ENCODE measurements around the gene MTERF4. TPM values are rescaled to one million over a fixed set of nuclear protein-coding genes. Genes with fewer than 3 reads are reported as not detected.
"Not testable (repeated sequence)": the region's sequence is repeated elsewhere in the genome, so short reads cannot be mapped to it uniquely, and the experiment has no call there.

The MTERF4 gene
- total RNA-seq, 1 donor from 2014 or later: 42.2 TPM

DNA sequence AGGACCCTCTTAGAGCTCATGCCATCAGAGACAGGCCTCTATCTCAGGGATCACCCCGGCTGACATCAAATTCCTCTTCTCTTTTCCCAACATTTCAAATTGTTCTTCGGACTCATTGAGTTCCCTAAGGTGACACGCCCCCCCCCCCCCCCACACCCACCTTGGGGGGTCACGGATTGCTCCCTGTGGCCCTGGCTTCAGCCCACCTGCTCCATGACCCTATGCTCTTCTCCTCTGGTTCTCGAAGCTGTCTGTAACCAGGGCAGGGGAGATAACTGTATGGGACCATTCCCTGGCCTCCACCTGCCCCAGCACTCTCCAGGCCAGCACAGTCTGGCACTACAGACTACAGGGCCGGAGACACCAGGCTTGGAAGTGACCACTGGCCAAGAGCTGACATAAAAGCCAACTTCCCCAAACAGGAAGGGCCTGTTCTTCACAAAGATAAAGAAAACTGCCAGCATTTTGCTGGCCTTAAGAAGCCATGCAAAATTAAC, 7.1 kb downstream of the MTERF4 start:
- H3K36me3 ChIP-seq: peaks cover 4% of the 10 kb centered on the region
- TF ChIP-seq EZH2phosphoT487 (IDR thresholded peaks at IDR 0.05) (no peak), EZH2 (IDR thresholded peaks at IDR 0.05) (no peak)
- TF ChIP-seq, protein P1, sequence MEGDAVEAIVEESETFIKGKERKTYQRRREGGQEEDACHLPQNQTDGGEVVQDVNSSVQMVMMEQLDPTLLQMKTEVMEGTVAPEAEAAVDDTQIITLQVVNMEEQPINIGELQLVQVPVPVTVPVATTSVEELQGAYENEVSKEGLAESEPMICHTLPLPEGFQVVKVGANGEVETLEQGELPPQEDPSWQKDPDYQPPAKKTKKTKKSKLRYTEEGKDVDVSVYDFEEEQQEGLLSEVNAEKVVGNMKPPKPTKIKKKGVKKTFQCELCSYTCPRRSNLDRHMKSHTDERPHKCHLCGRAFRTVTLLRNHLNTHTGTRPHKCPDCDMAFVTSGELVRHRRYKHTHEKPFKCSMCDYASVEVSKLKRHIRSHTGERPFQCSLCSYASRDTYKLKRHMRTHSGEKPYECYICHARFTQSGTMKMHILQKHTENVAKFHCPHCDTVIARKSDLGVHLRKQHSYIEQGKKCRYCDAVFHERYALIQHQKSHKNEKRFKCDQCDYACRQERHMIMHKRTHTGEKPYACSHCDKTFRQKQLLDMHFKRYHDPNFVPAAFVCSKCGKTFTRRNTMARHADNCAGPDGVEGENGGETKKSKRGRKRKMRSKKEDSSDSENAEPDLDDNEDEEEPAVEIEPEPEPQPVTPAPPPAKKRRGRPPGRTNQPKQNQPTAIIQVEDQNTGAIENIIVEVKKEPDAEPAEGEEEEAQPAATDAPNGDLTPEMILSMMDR (IDR thresholded peaks at IDR 0.05): no peak
- Mint-ChIP-seq H3K9me3 (no peaks in the 10 kb centered on the region), H3K36me3 (peaks cover 10% of the 10 kb centered on the region), H3K27ac (no peak overlapping the region), H3K27me3 (ENCODE audit: insufficient read depth, low read depth) (no peaks in the 10 kb centered on the region), H3K4me1 (no peaks in the 10 kb centered on the region), H3K4me3 (no peak overlapping the region)
- H3K4me2 ChIP-seq: no peak overlapping the region
- H3K27me3 ChIP-seq: no peaks in the 10 kb centered on the region
- no peak overlapping the region for H2AFZ ChIP-seq (replicated peaks)
- no peak overlapping the region for H3K9ac ChIP-seq
- no peaks in the 10 kb centered on the region for H3K4me1 ChIP-seq
- H4K20me1 ChIP-seq (ENCODE audit: low read depth): peaks cover 15% of the 10 kb centered on the region
- peaks cover 24% of the 10 kb centered on the region for H3K79me2 ChIP-seq (ENCODE audit: low read depth)
- no peak for DNase-seq (ENCODE audit: low spot score)
- H3K4me3 ChIP-seq: no peak overlapping the region
- no peaks in the 10 kb centered on the region for H3K9me3 ChIP-seq (ENCODE audit: low read depth)
- H3K27ac ChIP-seq: no peak overlapping the region
- peaks cover 4% of the 10 kb centered on the region for H3F3A ChIP-seq (ENCODE audit: low read depth)

DNA sequence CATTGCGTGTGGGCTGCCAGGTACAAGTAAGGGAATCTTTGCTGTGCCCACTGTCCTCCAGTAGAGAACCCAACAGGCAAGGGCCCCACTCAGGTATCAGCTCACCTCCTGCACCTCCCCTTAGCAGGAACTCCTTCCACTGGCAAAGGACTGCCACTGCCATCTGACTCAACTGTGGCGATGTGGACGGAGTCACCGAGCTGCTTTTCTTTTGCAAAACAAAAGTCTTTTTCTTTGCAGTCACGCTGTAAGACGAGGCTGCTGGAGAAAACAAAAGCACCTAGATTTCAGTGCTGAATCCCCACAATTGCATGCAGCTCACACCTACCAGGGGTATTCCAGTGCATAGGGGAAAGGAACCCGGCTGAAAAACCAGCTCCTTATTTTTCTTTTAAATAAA, 7.9 kb downstream of the MTERF4 start:
- H3K4me1 Mint-ChIP-seq: no peaks in the 10 kb centered on the region
- H3K4me3 Mint-ChIP-seq: no peak overlapping the region
- Histone ChIP-seq H3K9ac (peak overlapping the region; percentile 17), H3F3A (ENCODE audit: low read depth) (peaks cover 4% of the 10 kb centered on the region), H2AFZ (replicated peaks) (no peak overlapping the region), H3K79me2 (ENCODE audit: low read depth) (peaks cover 17% of the 10 kb centered on the region), H3K4me1 (no peaks in the 10 kb centered on the region), H3K27ac (peak overlapping the region; percentile 33), H3K4me3 (no peak overlapping the region), H4K20me1 (ENCODE audit: low read depth) (peaks cover 15% of the 10 kb centered on the region), H3K9me3 (ENCODE audit: low read depth) (no peaks in the 10 kb centered on the region), H3K36me3 (peaks cover 7% of the 10 kb centered on the region), H3K27me3 (no peaks in the 10 kb centered on the region), H3K4me2 (no peak overlapping the region)
- H3K9me3 Mint-ChIP-seq: no peaks in the 10 kb centered on the region
- peak; percentile 41 for DNase-seq (ENCODE audit: low spot score)
- H3K36me3 Mint-ChIP-seq: peaks cover 10% of the 10 kb centered on the region
- TF ChIP-seq EZH2phosphoT487 (IDR thresholded peaks at IDR 0.05) (no peak), EZH2 (IDR thresholded peaks at IDR 0.05) (no peak)
- TF ChIP-seq, protein P1 (IDR thresholded peaks at IDR 0.05): no peak
- no peaks in the 10 kb centered on the region for H3K27me3 Mint-ChIP-seq (ENCODE audit: insufficient read depth, low read depth)
- no peak overlapping the region for H3K27ac Mint-ChIP-seq

DNA sequence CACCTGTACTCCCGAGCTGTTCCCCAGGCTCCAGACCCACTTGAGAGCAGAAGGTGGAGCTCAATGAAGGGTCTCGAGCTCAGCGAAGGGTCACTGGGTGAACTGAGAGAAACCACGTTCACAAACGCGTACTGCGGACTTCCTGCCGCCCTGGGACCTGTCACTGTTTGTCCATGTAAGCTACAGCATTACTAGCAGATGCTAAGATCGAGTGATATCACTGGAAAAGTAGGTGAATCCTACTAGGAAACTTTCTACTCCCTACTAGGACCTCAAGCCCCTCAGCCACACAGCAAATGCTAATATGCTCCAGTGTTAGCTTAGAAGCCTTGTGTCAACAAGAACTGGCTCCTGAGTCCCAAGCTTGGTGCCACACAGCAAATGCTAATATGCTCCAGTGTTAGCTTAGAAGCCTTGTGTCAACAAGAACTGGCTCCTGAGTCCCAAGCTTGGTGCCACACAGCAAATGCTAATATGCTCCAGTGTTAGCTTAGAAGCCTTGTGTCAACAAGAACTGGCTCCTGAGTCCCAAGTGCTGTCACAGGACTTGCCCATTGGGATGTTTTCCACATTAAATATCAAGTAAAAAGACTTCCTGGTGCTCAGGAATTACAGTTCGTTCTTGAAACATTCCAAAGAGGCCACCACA, 8.8 kb downstream of the MTERF4 start:
- H3K27ac ChIP-seq; H3K27ac Mint-ChIP-seq; H3K4me1 ChIP-seq; H3K79me2 ChIP-seq (ENCODE audit: low read depth); H3K27me3 Mint-ChIP-seq (ENCODE audit: insufficient read depth, low read depth); H3K4me2 ChIP-seq; H3K27me3 ChIP-seq; H3K36me3 ChIP-seq; H3K4me3 Mint-ChIP-seq; H3K9ac ChIP-seq; H3K9me3 ChIP-seq (ENCODE audit: low read depth); H3K4me1 Mint-ChIP-seq; H3K9me3 Mint-ChIP-seq; H3F3A ChIP-seq (ENCODE audit: low read depth); DNase-seq (ENCODE audit: low spot score); H2AFZ ChIP-seq (replicated peaks); H3K4me3 ChIP-seq: not testable (repeated sequence)
- H4K20me1 ChIP-seq (ENCODE audit: low read depth): peaks cover 15% of the 10 kb centered on the region
- H3K36me3 Mint-ChIP-seq: peaks cover 14% of the 10 kb centered on the region

DNA sequence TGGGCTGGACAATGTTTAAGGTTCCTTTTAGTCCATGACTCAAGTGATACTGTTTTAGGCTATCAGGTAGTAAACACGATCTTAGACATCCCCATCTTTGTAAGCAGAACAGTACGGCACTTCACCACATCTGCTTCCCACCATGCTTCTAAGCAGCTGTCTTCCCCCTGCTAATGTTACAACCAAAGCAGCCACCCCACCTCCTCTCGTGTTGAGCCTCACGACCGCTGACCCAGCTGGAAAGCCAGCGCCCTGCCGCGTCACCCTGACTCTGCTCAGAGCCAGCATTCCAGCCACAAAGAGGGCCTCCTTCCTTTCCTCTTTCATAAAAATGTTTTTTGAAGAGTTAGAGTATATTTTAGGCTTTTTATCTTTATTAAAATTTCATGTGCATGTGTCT, 9.4 kb downstream of the MTERF4 start:
- H3K27me3 ChIP-seq: no peaks in the 10 kb centered on the region
- H2AFZ ChIP-seq (replicated peaks): no peak overlapping the region
- peaks cover 4% of the 10 kb centered on the region for H3F3A ChIP-seq (ENCODE audit: low read depth)
- DNase-seq (ENCODE audit: low spot score): no peak
- H3K27ac ChIP-seq: no peak overlapping the region
- Mint-ChIP-seq H3K9me3 (no peaks in the 10 kb centered on the region), H3K4me1 (no peaks in the 10 kb centered on the region), H3K36me3 (peaks cover 20% of the 10 kb centered on the region), H3K4me3 (no peak overlapping the region), H3K27me3 (ENCODE audit: insufficient read depth, low read depth) (no peaks in the 10 kb centered on the region), H3K27ac (no peak overlapping the region)
- no peak overlapping the region for H3K9ac ChIP-seq
- no peaks in the 10 kb centered on the region for H3K9me3 ChIP-seq (ENCODE audit: low read depth)
- H4K20me1 ChIP-seq (ENCODE audit: low read depth): peaks cover 15% of the 10 kb centered on the region
- H3K36me3 ChIP-seq: peaks cover 7% of the 10 kb centered on the region
- TF ChIP-seq, protein P1 (IDR thresholded peaks at IDR 0.05): no peak
- no peak for TF ChIP-seq EZH2 (IDR thresholded peaks at IDR 0.05)
- TF ChIP-seq EZH2phosphoT487 (IDR thresholded peaks at IDR 0.05): no peak
- H3K4me3 ChIP-seq: no peak overlapping the region
- H3K4me2 ChIP-seq: no peak overlapping the region
- H3K4me1 ChIP-seq: no peaks in the 10 kb centered on the region
- H3K79me2 ChIP-seq (ENCODE audit: low read depth): peaks cover 2% of the 10 kb centered on the region

All from neural progenitor cell (in vitro differentiated cells).